Stimulated activated CD4-positive, alpha-beta T cell treated with anti-CD3 and anti-CD28 coated beads, Interleukin-2, amount 100 ng/mL, for 24 hours (primary cell): ENCODE results near the gene MYO3B.

Source experiments
- DNase-seq, 2 donors: peaks; one replicate each; pipeline ENCODE4 v3.0.0-alpha.2; 2020

MYO3B gene

GRCh38 chr2:170237572-170238120, 59.7 kb downstream of the MYO3B start:
- no peak for DNase-seq

DNA sequence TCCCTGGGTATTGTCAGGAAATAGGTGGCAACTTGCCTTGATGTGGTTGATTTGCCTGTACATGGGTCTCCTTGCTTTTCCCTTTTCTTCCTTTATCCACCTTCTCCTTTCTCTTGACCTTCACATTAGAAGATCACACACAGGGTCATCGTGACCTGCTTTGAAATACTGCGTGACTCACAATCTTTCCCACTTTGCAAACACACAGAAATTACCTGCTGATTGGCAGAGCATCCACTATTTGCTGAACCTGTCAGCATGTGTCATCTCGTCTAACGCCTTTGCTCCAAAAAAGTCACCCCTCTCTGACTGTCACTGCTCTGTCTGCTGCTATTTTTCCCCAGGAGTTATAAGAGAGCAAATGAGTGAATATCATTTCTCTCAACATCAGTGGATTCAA, 60.8 kb downstream of the MYO3B start:
- no peak for DNase-seq

- DNase-seq, result no peak
Observed at GRCh38 chr2:170240629-170241028, 62.7 kb downstream of the MYO3B start.

DNA sequence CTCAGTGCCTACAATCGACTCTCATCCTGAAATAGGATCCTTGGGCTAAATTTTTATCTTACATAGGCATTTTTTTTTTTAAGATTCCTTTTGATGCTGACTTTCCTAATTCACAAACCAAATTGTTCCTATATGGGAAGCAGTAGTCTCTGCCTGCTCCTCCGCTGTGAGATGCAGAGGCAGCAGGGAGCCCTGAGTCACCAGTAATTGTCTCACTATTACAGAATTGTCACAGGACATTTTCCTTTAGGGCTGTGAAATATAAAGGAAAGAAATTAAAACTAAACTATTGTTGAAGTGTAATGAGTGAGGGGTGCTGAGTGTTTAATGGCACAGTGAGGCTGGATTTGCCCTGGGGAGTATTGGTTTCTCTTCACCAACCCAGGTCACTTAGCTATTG, 63.8 kb downstream of the MYO3B start:
- no peak for DNase-seq

DNA sequence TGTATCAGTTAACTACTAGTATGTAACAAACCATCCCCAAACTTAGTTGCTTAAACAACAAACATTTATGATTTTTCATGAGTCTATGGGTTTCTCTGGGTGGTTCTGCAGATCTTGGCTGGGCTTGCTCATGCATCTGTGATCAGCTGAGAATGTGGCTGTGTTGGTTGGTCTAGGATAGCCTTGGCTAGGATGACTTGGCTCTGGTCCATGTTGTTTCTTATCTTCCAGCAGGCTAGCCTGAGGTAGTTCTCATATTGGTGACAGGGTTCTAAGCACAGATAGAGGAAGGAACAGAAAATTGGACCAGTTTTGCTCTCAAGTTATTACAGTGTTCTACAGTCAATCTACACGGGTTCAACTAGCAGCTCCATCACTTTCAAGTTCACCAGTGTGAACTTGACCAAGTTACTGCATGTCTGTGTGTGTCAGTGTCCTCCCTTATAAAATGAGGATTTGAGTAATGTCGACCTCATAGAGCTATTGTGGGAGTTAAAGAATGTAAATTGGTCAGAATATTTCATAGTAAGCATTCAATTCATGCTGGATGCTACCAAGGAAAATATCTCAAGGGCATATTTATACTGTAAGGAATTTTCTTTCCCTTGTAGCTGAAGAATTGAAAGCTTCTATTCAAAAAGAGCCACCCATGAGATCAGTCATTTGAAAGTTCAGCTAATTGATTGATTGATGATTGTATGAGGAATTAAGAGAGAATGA, 65.3 kb downstream of the MYO3B start:
- no peak for DNase-seq

DNA sequence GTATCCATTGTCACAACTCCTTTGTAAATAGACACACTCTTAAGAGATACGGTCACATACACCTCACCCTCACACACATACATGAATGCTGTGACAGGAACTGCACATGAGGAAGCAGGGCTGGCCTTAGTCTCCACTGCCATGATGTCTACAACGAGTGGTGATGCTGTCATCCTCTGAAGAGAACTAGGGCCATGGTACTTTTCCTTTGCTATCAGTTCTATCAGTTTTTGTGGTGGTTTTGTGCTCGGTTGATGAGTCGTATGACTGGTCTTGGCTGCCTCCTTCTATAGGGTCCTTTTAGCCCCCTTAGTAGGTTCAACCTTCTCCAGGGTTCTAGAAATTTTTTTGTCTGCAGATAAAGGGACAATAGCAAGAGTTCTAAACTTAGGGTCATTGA, 66.0 kb downstream of the MYO3B start:
- no peak for DNase-seq

DNA sequence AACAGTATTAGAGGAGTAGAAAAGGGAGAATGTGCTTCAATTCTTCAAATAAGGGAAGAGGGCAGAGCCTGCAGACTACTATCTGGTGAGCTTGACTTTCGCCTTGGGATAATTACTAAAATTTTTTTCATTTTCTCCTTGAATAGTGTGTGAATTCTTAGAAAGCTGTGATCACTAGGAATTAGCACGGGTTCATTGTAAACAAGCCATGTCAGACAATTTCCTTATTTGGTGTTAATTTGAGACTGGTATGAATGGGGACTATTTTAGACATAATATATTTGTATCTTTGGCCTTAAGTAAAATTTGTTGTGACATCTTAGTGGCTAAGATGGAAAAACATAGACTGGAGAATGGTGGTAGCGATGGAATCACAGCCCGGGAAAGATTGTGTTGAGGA, 66.6 kb downstream of the MYO3B start:
- no peak for DNase-seq

DNA sequence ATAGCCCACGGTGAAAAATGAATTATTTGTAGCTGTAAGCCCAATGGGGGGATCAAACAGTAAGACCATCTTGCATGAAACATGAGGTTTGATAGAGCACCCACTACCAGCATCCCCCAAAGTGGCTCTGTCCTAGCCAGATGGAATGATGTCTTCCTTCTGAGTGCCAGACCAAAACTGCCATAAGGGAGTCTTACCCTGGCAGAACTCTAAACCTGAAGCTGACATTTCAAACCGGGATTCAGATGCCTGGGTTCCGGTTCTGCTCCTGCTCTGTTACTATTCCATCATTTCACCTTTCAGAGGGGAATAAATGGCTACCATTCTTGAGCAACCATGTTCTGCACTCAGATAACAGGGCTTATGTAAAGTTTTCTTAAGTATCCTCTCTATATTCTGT, 67.4 kb downstream of the MYO3B start:
- no peak for DNase-seq

DNA sequence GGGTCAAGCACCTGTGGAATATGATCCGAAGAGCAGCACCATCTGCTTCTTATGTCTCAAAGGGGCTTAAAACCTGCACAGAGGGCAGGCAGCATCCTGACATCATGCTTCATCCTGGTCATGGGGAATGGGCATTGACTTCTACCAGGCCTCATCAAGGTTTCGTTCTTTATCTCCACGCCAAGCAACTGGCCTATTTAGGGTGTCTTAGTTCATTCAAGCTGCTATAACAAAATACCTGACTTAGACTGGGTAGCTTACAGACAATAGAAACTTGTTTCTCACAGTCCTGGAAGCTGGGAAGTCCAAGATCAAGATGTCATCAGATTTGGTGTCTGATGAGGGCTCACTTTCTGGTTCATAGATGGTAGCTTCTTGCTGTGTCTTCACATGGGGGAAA, 69.4 kb downstream of the MYO3B start:
- DNase-seq, result no peak

GRCh38 chr2:170247882-170248393, 70.0 kb downstream of the MYO3B start:
- DNase-seq, result no peak

GRCh38 chr2:170248574-170249393, 70.8 kb downstream of the MYO3B start:
- DNase-seq, result no peak

DNA sequence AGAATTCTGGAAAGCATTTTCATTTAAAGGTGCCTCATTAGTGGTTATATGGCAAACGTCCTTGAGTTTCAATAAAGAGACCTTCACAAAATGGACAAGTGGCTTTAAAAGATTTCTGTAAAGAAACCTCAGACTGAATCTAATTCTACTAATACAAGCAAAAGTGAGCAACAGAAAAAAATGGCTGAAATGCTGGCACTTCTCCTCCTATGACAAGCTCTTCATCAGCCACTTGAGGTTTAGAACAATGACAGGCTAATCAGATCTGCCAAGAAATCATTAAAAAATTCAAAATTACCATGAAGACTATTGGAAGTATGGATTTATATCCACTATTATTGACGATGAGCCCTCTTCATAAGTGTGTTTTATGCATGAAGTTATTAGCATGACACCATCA, 71.8 kb downstream of the MYO3B start:
- DNase-seq, result no peak

- no peak for DNase-seq
Observed at GRCh38 chr2:170250584-170250983, 72.6 kb downstream of the MYO3B start.

DNA sequence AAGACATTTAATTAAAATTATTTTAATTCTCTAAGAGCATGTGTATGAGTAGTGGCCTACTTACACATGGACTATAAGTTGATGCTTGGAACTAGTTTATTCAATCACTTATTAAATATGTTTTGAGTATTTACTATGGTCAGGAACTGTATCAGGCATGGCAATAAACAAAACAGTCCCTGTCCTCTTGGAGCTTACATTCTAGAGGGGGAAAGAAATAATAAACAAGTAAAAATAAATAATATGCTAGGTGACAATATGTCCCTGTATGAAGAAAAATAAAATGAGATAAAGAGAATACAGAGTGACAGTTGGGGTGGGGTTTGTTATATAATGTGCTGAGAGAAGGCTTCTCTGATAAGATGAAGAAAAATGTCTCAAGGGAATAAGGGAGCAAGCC, 74.5 kb downstream of the MYO3B start:
- no peak for DNase-seq

DNA sequence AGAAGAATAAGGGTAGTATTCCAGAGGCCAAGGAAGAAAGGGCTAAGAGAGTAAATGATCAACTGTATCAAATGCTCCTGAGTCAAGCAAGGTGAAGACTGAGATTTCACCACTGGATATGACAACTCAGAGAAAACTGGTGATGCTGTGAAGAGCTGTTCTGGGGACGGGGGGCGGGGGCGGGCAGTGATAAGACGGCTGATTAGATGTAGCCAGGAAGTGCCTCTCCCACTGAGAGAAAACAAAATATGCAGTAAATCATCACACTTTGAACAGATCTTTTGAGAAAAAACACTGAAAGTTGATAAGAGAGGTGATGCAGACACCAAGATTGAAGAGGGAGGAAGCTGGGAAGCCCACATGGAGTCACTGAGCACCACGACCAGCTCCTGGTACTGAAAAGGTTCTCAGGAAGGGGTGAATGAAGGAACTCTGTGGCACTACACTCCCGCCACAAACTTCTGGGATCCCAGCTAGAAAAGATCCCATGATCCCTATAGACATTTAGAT, 75.8 kb downstream of the MYO3B start:
- no peak for DNase-seq

- DNase-seq, result no peak
Observed at GRCh38 chr2:170254293-170254732, 76.4 kb downstream of the MYO3B start.

DNA sequence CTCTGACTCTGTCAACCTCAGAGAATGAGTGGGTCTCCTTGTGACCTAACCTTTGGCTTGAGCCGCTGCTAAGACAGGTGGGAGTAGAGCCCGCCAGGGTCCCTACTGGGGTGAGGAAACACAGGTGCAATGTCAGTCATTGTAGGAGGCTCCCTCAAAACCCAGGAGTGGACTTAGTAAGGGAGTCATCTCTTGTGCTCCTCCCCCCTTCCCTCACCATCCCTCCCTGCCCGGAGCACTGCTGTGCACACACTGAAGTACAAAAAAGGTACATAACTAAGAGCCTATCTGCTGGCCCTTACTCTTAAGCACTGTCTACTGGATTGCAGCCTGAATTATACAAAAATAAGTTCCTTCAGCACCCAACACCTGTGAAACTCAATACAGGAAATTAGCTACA, 77.2 kb downstream of the MYO3B start:
- DNase-seq, result no peak

GRCh38 chr2:170255971-170256370, 78.0 kb downstream of the MYO3B start:
- no peak for DNase-seq

DNA sequence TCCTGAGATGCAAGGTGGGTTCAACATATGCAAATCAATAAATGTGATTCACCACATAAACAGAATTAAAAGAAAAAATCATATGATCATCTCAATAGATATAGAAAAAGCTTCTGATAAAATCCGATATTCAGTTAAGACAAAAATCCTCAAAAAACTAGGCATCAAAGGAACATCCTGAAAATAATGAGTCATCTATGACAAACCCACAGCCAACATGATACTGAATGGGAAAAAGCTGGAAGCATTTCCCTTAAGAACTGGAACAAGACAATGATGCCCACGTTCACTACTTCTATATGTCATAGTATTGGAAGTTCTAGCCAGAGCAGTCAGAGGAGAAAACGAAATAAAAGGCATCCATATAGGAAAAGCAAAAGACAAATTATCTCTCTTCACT, 80.4 kb downstream of the MYO3B start:
- no peak for DNase-seq

- no peak for DNase-seq
Observed at GRCh38 chr2:170260188-170260587, 82.2 kb downstream of the MYO3B start.

DNA sequence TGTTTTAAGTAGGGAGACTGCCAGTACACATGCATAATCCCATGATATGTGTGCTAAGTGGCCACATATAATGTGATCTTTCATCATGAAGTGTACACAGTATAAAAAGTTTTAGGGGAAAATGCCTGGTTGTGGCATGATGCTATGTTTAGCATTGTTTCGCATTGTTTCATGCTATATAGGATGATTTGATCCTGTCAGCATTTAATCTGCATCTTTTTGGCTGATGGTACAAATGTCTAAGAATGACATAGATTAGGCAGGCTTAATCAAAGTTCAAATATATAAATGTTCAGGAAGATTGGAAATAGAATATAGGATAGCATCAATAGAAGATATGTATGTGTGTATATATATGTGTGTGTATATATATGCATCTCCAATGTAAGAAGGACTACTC, 83.6 kb downstream of the MYO3B start:
- no peak for DNase-seq

DNA sequence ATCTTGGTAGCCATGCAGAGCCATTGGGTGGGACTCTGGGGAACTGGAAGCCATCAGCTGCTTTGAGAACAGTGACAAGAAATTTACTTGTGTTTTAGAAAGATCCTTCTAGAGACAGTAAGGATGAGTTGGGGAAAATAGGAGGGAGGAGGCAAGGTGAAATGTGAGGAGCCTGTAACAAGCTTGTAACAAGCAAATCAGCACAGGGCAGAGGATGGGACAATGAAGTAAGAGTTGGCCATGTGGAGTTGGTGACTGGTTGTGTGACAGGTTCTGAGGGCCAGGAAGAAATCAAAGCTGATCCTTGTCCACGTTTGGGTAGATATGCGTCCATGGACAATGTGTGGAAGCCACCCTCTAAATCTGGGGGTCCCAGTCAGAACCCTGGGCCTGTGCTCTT, 84.4 kb downstream of the MYO3B start:
- no peak for DNase-seq

DNA sequence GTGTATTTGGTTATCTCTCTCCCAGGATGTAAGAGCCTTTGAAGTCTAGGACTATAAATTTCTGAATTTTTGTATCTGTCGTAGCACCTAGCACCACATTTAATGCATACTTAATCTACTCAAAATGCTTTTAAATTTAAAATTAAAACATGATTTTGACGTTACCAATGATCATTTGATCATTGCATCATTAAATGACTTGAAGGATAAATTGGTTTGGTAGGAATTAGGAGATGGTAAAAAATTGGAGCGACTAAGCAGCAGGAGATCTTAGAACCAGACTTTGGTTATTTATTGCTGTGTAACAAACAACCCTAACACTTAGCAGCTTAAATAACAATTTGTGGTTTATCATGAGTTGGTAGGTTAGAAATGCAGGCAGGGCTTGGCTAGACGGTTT, 84.9 kb downstream of the MYO3B start:
- DNase-seq, result no peak
